Ecto neural progenitor cell (in vitro differentiated cells): ENCODE results near the gene PIM1.

ENCODE experiments used
- DNase-seq: peaks from one replicate; pipeline ENCODE4 v3.0.0-alpha.2; 2018; ENCODE audit warnings: low spot score

PIM1 gene

DNA sequence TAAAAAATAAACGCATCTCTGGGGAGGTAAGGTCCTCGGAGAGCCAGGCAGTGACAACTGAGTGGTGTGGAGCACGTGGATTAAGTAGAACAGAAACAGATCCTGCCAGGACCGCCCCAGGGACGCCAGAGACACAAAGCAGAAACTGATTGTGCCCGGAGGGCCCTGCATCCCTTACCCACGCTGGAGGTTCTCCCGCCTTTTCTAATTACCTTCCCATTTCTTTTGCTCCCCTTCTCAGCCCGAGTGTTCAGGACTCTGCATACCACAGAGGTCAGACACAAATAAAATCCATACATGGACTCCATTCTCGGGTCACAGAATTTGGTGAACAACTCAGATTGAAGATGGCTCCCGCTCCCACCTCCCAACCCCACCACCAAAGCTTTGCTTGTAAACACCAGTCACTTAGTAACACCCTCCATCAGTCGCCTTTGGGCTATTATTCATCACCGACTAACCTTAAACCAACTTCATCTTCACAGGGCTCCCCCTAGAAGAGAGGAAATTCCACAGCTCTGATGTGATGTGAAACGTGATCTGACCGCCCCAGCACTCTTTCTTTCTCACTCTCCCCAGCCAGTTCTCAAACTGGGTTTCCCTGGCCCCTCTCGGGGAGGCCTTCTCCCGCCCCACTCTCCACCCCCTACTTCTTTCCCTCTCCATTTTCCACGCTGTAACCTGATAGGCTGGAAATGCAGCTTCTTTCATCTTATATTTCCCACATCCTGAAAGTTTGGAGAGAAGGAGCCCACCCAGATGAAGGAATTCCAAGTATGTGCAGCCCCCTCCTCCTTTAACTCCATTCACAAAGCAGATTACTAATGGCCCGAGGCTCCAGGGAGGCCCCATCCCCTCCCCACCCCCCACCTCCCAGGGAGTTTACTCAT, 32.5 kb upstream of the PIM1 start:
- peak; percentile 89 for DNase-seq

GRCh38 chr6:37138856-37139229, 31.1 kb upstream of the PIM1 start:
- no peak for DNase-seq

- DNase-seq = no peak
Observed at GRCh38 chr6:37139230-37139962, 30.6 kb upstream of the PIM1 start.

- DNase-seq = no peak
Observed at GRCh38 chr6:37140145-37140544, 29.8 kb upstream of the PIM1 start.

- peak; percentile 60 for DNase-seq
Observed at GRCh38 chr6:37141281-37142049, 28.5 kb upstream of the PIM1 start.

GRCh38 chr6:37142050-37142614, 27.8 kb upstream of the PIM1 start:
- no peak for DNase-seq

DNA sequence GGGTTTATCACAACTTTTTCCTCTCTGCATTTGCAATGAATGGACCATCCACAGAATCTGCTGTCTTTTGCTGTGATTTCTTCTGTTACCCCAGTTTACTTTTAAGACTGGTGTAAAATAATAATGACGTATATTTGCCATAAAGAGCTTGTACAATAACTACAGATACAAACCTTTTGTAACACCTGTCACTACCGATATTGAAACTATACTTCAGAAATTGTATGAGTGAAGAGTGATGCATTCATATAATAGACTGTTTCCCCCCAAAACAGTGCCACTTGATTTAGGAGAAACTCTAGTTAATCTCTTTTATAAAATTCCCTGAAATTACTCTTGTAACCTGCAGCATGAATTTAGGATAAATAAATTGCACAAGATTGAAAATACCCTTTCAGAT, 26.4 kb upstream of the PIM1 start:
- no peak for DNase-seq

- DNase-seq = no peak
Observed at GRCh38 chr6:37145443-37145842, 24.5 kb upstream of the PIM1 start.

GRCh38 chr6:37146735-37147157, 23.2 kb upstream of the PIM1 start:
- no peak for DNase-seq

DNA sequence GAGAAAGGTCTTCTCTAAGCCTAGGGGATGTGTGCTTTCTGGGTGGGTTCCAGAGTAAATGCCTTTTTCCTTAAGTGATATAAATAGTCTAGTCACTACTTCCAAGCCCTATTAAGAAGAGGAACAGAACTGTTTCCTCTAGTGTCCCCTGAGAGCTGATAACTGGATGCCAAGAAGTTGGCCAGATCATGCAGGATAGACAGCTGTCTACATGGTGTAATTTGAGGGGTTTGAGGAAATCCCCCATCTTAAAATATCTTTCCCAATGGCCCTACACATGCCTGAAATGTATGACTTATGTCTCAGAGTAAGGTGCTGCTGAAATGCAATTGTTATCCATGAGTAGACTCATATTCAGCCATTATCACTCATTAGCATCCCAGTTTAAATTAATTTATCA, 20.2 kb upstream of the PIM1 start:
- DNase-seq = no peak

GRCh38 chr6:37150314-37150713, 19.6 kb upstream of the PIM1 start:
- no peak for DNase-seq

- no peak for DNase-seq
Observed at GRCh38 chr6:37155394-37156312, 14.3 kb upstream of the PIM1 start.

- DNase-seq = no peak
Observed at GRCh38 chr6:37158508-37158907, 11.4 kb upstream of the PIM1 start.

DNA sequence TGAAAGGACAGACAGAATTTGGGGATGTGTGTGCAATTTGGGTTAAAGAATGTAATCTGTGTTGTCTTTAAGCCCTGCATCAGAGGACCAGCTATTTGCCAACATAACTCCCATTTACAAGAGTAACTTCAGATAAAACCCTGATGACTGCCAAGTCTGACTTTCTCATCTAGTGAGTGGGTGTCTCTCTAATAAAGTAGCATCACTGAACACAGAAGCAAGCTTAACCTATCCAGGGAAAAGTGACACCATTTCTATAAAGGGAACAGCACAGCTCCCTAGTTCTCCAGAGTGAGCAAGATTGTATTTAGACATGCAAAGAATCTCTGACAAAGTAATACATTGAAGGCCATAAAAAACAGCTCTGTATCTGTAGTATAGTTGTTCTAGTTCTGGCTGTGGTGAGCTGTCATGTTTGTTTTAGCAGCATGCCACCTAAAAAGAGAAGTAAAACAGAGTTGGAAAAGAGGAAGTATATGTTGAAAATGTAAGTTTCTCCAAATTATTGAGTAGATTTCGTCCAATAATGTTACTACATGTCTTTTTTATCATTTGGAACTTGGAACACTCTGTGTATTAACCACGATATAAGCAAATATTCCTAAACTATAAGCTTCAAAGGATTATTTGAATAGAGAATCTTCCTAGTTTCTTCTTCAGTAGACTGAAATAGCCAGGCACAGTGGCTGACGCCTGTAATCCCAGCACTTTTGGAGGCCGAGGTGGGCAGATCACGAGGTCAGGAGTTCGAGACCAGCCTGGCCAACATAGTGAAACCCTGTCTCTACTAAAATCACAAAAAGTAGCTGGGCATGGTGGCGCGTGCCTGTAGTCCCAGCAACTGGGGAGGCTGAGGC, 8.8 kb upstream of the PIM1 start:
- DNase-seq = no peak

- no peak for DNase-seq
Observed at GRCh38 chr6:37162740-37163139, 7.2 kb upstream of the PIM1 start.

DNA sequence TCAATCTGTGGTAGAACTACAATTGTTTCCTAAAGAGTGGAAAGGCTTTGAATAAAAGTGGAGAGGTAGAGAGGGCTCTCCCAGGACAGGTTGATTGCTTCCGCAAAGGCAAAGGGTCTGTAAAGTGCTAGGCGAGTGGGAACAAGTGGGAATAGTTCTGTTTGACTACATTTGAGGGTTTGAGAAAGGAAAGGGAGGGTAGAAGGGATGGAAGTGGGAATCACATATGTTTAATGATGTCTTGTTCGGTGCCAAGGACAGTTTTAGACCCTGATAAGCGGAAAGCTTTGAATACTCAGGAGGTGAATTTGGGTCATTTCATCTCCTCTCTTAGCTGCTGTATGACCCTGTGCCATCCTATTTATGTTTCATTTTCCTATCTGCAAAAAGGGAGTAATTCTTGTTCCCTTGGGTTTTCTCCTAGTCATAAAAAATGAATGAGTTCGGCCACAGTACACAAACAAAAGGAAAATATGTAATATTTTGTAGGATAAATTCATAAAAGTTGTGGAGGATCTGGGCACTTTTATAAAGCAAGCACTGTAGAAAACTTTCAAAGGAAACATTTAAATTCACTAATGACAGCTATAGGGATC, 1.7 kb upstream of the PIM1 start:
- no peak for DNase-seq

- DNase-seq = no peak
Observed at GRCh38 chr6:37168811-37169495, 999 bp upstream of the PIM1 start.

GRCh38 chr6:37170273-37171200, 585 bp downstream of the PIM1 start:
- peak; percentile 82 for DNase-seq
